GM12878 (cell line): ENCODE results near the gene HMGXB3.
"Not testable (repeated sequence)": the region's sequence is repeated elsewhere in the genome, so short reads cannot be mapped to it uniquely, and the experiment has no call there.

Source experiments
- BACH1 ChIP-seq: fragments of 450-650 bp; IDR thresholded peaks from 2 replicates; pipeline ENCODE4 v1.6.1; 2017; ENCODE audit warnings: mild to moderate bottlenecking, borderline replicate concordance
- BRCA1 ChIP-seq: IDR thresholded peaks from 2 replicates; pipeline ENCODE4 v1.6.1; 2011; ENCODE audit warnings: low read depth, low read length, improper control_type of control experiment
- GABPA ChIP-seq: IDR thresholded peaks from 2 replicates; pipeline ENCODE4 v1.6.1; 2014; ENCODE audit warnings: antibody characterized with exemption, low read depth, mild to moderate bottlenecking, inconsistent platforms
- LARP7 ChIP-seq: fragments of 450-650 bp; IDR thresholded peaks from 2 replicates; pipeline ENCODE4 v1.6.1; 2017; ENCODE audit warnings: mild to moderate bottlenecking
- PML ChIP-seq: IDR thresholded peaks from 2 replicates; pipeline ENCODE4 v1.6.1; 2012; ENCODE audit warnings: low read length, inconsistent platforms
- POLR2AphosphoS5 ChIP-seq: IDR thresholded peaks from 2 replicates; pipeline ENCODE4 v1.6.1; 2011; ENCODE audit warnings: mild to moderate bottlenecking, low read length, inconsistent platforms
- RBBP5 ChIP-seq: fragments of 200-600 bp; sonication (generic); conservative IDR thresholded peaks from 2 replicates; pipeline ENCODE4 v1.6.1; 2016
- TF ChIP-seq, protein P1 (sequence below): IDR thresholded peaks from 2 replicates; pipeline ENCODE4 v1.6.1; 2011; ENCODE audit warnings: low read depth, low read length, improper control_type of control experiment, borderline replicate concordance

DNA sequence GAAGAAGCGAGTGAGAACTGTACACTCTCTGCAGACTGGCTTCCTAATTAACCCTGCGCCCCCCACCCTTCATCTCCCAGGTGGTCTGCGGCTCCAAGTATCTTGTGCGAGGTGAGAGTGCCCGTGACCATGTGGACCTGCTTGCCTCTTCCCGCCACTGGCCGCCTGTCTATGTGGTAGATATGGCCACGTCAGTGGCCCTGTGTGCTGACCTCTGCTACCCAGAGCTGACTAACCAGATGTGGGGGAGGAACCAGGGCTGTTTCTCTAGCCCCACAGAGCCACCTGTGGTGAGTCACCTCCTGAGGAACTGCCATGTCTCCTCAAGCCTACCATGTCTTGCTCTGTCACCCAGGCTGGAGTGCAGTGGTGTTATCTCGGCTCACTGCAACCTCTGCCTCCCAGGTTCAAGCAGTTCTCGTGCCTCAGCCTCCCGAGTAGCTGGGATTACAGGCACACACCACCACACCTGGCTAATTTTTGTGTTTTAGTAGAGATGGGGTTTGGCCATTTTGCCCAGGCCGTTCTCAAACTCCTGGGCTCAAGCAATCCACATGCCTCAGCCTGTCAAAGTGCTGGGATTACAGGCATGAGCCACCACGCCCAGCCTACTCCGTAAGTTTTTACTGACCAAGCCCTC, 49.8 kb downstream of the HMGXB3 start:
- not testable (repeated sequence) for TF ChIP-seq PML, BRCA1, GABPA, LARP7, POLR2AphosphoS5, BACH1, RBBP5
- TF ChIP-seq, protein P1, sequence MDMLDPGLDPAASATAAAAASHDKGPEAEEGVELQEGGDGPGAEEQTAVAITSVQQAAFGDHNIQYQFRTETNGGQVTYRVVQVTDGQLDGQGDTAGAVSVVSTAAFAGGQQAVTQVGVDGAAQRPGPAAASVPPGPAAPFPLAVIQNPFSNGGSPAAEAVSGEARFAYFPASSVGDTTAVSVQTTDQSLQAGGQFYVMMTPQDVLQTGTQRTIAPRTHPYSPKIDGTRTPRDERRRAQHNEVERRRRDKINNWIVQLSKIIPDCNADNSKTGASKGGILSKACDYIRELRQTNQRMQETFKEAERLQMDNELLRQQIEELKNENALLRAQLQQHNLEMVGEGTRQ, result not testable (repeated sequence)
